Gastrocnemius medialis (tissue), 4 donors: ENCODE results near the gene TENM3. TPM values are rescaled to one million over a fixed set of nuclear protein-coding genes. Genes with fewer than 3 reads are reported as not detected.

Experiments
- ATAC-seq, 2 donors: fragments of 150-250 bp; one replicate each; pipeline ENCODE4 v1.9.1; 2016
- DNase-seq, 2 donors: peaks; one replicate each; pipeline ENCODE4 v3.0.0-alpha.2; 2019
- H3K27ac ChIP-seq, 4 donors: fragments of 200-600 bp; sonication (generic); 1 replicate in 1 of 4; 2 replicates in 3 of 4; pipeline ENCODE4 v1.5.1; 2016 to 2018; ENCODE audit warnings: mild to moderate bottlenecking in 2 of 4, moderate library complexity in 1 of 4
- H3K27me3 ChIP-seq, 3 donors: fragments of 200-600 bp; sonication (generic) in 2 of 3; 1 replicate in 1 of 3; 2 replicates in 2 of 3; pipeline versions ENCODE4 v1.5.1 to v1.6.0; 2016 to 2019; ENCODE audit warnings: mild to moderate bottlenecking in 1 of 3, moderate library complexity in 1 of 3
- H3K36me3 ChIP-seq, 2 donors: fragments of 200-600 bp; sonication (generic) in 1 of 2; one replicate each; pipeline ENCODE4 v1.5.1; 2017 to 2018
- H3K4me1 ChIP-seq, 2 donors: fragments of 200-600 bp; sonication (generic) in 1 of 2; one replicate each; pipeline ENCODE4 v1.5.1; 2016 to 2017; ENCODE audit warnings: mild to moderate bottlenecking in 2 of 2
- H3K4me3 ChIP-seq, 4 donors: fragments of 200-600 bp; sonication (generic) in 3 of 4; 1 replicate in 1 of 4; 2 replicates in 3 of 4; pipeline ENCODE4 v1.5.1; 2016 to 2019; ENCODE audit warnings: mild to moderate bottlenecking in 2 of 4
- H3K9me3 ChIP-seq, 3 donors: fragments of 200-600 bp; sonication (generic) in 2 of 3; 1 replicate in 1 of 3; 2 replicates in 2 of 3; pipeline ENCODE4 v1.5.1; 2016 to 2019
- CTCF ChIP-seq, 5 experiments: fragments of 450-650 bp in 3 of 5; fragments of 200-600 bp in 2 of 5; sonication (generic) in 2 of 5; IDR thresholded peaks in 4 of 5; conservative IDR thresholded peaks in 1 of 5; 1 replicate in 4 of 5; 2 replicates in 1 of 5; pipeline ENCODE4 v1.5.1; 2016 to 2019; ENCODE audit warnings: antibody characterized with exemption in 5 of 5, mild to moderate bottlenecking in 3 of 5, moderate library complexity in 3 of 5
- POLR2A ChIP-seq, 2 donors: fragments of 450-650 bp; IDR thresholded peaks; one replicate each; pipeline ENCODE4 v1.6.1; 2017; ENCODE audit warnings: antibody characterized with exemption in 2 of 2, mild to moderate bottlenecking in 2 of 2, moderate library complexity in 2 of 2
- in situ Hi-C, 4 donors: fragments of 200-750 bp; cut with MboI; loops; one replicate each; pipeline versions ENCODE4 v1.15.0 to v1.8.0; 2017; ENCODE audit warnings: low sequenced_read_pairs in 4 of 4
- intact Hi-C: fragments of 100-400 bp; cut with DNase I; formaldehyde crosslinking; loops from one replicate; pipeline ENCODE4 v1.15.1; 2023; ENCODE audit warnings: low total_unique reads
- total RNA-seq, 4 donors: library from RNA; depleted of rRNA; stranded (reverse); fragments of >200 nt; gene quantifications; one replicate each; pipeline versions ENCODE4 v1.1.0 to v1.2.3, GENCODE V29; 2016

TENM3 gene
- total RNA-seq, 4 donors from 2014 or later, result 8.3 to 16.2 (median 12.3) TPM

DNA sequence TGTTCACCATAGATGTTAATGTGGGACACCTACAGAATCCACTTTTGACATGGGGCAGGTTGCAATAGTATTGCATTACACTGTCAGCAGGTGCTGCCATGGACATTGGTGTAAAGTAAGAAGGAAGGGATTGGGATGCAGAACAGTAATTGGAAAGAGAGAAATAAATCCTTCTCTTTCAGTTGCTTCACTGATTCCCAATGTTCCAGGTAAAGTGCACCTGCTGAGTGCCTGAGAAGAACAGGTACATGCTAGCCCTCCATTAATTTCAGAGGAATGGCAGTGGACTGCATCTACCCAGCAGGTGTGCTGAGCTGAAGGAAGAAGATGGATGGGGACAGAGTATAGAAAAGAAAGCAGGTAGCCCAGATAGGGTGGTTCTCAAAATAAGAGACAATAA is 248.5 kb downstream of the TENM3 start:
- DNase-seq, result no peak
- intact Hi-C loops, result no loop called here
- no peaks in the 10 kb centered on the region for H3K27me3 ChIP-seq
- in situ Hi-C loops, result no loop called here
- peak overlapping the region in 1 of 4 donors; percentile 47 for H3K27ac ChIP-seq
- H3K9me3 ChIP-seq, result no peaks in the 10 kb centered on the region
- no peak for ATAC-seq
- no peaks in the 10 kb centered on the region for H3K36me3 ChIP-seq
- peak overlapping the region in 1 of 4 donors; percentile 37 for H3K4me3 ChIP-seq
- TF ChIP-seq POLR2A (IDR thresholded peaks at IDR 0.05), result no peak
- TF ChIP-seq CTCF (IDR thresholded peaks at IDR 0.05 in 4 of 5, conservative IDR thresholded peaks at IDR 0.05 in 1 of 5), result no peak
- peaks cover 17 to 27% of the 10 kb centered on the region in 2 donors for H3K4me1 ChIP-seq

GRCh38 chr4:182492423-182492822 is 249.2 kb downstream of the TENM3 start:
- Histone ChIP-seq H3K9me3 (no peaks in the 10 kb centered on the region), H3K4me3 (peak overlapping the region; percentile 6 to 37 (median 26)), H3K36me3 (no peaks in the 10 kb centered on the region), H3K4me1 (peaks cover 17 to 27% of the 10 kb centered on the region in 2 donors), H3K27me3 (no peaks in the 10 kb centered on the region), H3K27ac (peak overlapping the region in 2 of 4 donors; percentile 9 to 47)
- intact Hi-C loops (no loop called here), in situ Hi-C loops (no loop called here)
- no peak for TF ChIP-seq POLR2A (IDR thresholded peaks at IDR 0.05)
- TF ChIP-seq CTCF (IDR thresholded peaks at IDR 0.05 in 4 of 5, conservative IDR thresholded peaks at IDR 0.05 in 1 of 5), result no peak
- ATAC-seq, result peak; percentile 47 to 75
- no peak for DNase-seq

- TF ChIP-seq CTCF (IDR thresholded peaks at IDR 0.05 in 4 of 5, conservative IDR thresholded peaks at IDR 0.05 in 1 of 5), result no peak
- no peak for TF ChIP-seq POLR2A (IDR thresholded peaks at IDR 0.05)
Measured at GRCh38 chr4:182493377-182493776, 250.2 kb downstream of the TENM3 start.

GRCh38 chr4:182494103-182494502 is 250.9 kb downstream of the TENM3 start:
- peaks cover 17 to 27% of the 10 kb centered on the region in 2 donors for H3K4me1 ChIP-seq
- no peaks in the 10 kb centered on the region for H3K36me3 ChIP-seq
- H3K27me3 ChIP-seq, result no peaks in the 10 kb centered on the region
- H3K9me3 ChIP-seq, result no peaks in the 10 kb centered on the region
- no peak for TF ChIP-seq CTCF (IDR thresholded peaks at IDR 0.05 in 4 of 5, conservative IDR thresholded peaks at IDR 0.05 in 1 of 5)
- TF ChIP-seq POLR2A (IDR thresholded peaks at IDR 0.05), result no peak
- no peak overlapping the region for H3K27ac ChIP-seq
- no peak for DNase-seq
- H3K4me3 ChIP-seq, result no peak overlapping the region
- in situ Hi-C loops (no loop called here), intact Hi-C loops (no loop called here)
- ATAC-seq, result no peak

More at GRCh38 chr4:182493377-182493776, 250.2 kb downstream of the TENM3 start:
- Histone ChIP-seq H3K4me1 (peaks cover 17 to 27% of the 10 kb centered on the region in 2 donors), H3K27me3 (no peaks in the 10 kb centered on the region), H3K36me3 (no peaks in the 10 kb centered on the region), H3K27ac (no peak overlapping the region), H3K4me3 (no peak overlapping the region), H3K9me3 (no peaks in the 10 kb centered on the region)
- ATAC-seq, result no peak
- in situ Hi-C loops (no loop called here), intact Hi-C loops (no loop called here)
- no peak for DNase-seq

GRCh38 chr4:182495031-182495430 is 251.8 kb downstream of the TENM3 start:
- Histone ChIP-seq H3K9me3 (no peaks in the 10 kb centered on the region), H3K27me3 (no peaks in the 10 kb centered on the region), H3K4me3 (no peak overlapping the region), H3K4me1 (peaks cover 17 to 27% of the 10 kb centered on the region in 2 donors), H3K36me3 (no peaks in the 10 kb centered on the region), H3K27ac (no peak overlapping the region)
- intact Hi-C loops (no loop called here), in situ Hi-C loops (no loop called here)
- no peak for TF ChIP-seq POLR2A (IDR thresholded peaks at IDR 0.05)
- no peak for TF ChIP-seq CTCF (IDR thresholded peaks at IDR 0.05 in 4 of 5, conservative IDR thresholded peaks at IDR 0.05 in 1 of 5)
- DNase-seq, result no peak
- no peak for ATAC-seq
